Epithelial cell of esophagus (primary cell): ENCODE results near the gene SLAIN1.

Experiments
- DNase-seq: peaks from one replicate; pipeline ENCODE4 v3.0.0; 2010; ENCODE audit warnings: low read depth
- H3K4me3 ChIP-seq: 2 replicates; pipeline ENCODE4 v1.5.1; 2011; ENCODE audit warnings: mild to moderate bottlenecking, low read length, control low read depth
- TF ChIP-seq, protein P1 (sequence below): IDR thresholded peaks from 2 replicates; pipeline ENCODE4 v1.5.1; 2011; ENCODE audit warnings: low read depth, mild to moderate bottlenecking, low read length, control low read depth, inconsistent platforms; ENCODE audit not compliant: insufficient read depth; ENCODE audit errors: missing control alignments

Gene SLAIN1

DNA sequence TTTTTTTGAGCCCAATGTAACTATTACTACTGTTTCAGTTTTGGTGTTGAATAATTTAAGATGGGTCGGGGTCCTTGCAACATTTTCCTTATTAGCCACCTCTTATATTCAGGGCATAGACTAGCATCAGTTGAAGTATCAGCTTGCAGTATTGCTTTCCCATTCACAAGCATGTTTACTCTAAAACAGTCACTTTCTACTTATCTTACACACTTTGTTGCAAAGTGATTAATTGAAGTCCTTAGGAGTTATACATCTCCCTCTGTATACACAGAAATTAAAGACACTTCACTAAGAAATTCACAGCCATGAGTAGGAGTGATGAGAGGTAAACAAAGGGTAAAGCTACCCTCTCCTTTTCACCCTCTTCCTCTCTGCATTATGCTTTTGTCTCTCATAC, 27.6 kb downstream of the SLAIN1 start:
- DNase-seq: no peak
- H3K4me3 ChIP-seq: no peak overlapping the region
- TF ChIP-seq, protein P1, sequence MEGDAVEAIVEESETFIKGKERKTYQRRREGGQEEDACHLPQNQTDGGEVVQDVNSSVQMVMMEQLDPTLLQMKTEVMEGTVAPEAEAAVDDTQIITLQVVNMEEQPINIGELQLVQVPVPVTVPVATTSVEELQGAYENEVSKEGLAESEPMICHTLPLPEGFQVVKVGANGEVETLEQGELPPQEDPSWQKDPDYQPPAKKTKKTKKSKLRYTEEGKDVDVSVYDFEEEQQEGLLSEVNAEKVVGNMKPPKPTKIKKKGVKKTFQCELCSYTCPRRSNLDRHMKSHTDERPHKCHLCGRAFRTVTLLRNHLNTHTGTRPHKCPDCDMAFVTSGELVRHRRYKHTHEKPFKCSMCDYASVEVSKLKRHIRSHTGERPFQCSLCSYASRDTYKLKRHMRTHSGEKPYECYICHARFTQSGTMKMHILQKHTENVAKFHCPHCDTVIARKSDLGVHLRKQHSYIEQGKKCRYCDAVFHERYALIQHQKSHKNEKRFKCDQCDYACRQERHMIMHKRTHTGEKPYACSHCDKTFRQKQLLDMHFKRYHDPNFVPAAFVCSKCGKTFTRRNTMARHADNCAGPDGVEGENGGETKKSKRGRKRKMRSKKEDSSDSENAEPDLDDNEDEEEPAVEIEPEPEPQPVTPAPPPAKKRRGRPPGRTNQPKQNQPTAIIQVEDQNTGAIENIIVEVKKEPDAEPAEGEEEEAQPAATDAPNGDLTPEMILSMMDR: no peak

DNA sequence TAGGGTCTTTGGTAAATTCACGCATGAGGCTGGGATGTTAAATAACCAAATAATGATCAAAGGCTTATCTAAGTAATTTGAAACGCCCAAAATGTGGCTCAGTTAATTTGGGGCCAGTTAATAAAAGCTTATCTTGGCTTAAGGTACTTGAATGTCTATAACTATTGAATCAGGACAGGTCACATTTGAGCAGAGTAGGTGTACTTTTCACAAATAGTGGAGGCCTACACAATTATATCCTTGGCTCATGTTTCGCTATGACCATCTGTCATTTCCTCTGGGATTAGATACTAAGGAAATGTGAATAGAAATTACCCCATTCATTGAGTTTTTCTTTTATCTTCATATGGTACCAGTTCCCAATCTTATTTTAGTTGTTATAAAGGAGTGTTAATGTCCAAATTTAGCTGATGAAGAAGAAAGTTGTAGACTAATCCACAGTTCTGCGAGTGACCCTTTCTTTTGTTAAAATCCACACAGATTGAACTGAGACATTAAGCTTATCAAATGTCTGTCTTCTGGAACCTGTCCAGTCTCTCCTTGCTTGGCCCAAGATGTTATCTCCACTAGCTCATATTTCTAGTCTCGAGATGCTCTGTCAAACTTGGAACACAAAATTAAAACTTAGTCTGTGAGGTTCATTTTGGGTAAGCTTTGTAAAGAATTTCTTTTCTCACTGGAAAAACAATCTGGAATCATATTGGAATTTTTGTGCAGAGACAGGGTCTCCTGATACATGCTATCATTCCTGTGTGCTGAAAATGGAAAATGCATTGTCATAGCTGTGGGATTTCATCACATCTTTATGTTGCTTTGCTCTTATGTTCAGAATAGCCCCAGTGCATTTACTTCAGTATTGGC, 31.0 kb downstream of the SLAIN1 start:
- no peak overlapping the region for H3K4me3 ChIP-seq
- no peak for DNase-seq
- TF ChIP-seq, protein P1: no peak

GRCh38 chr13:77729502-77730221, 32.2 kb downstream of the SLAIN1 start:
- DNase-seq: no peak
- TF ChIP-seq, protein P1: no peak
- H3K4me3 ChIP-seq: no peak overlapping the region

DNA sequence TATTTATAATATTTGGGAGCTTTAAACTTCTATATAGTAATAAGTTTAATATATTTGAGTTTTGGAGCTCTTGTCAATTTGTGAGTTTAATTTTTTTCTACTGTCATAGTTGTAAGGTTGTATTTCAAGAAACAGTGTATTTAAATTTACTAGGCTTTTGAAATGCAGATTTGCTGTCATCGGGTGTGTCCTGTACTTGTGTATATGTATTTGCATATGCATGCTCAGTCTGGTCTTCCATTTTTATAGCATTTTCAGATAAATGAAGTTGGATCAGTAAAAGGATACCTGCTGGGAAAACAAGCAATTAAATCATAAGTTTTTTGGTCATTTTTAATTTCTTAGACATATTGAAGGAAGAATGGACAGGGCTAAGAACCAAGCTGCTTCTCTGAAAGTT, 33.1 kb downstream of the SLAIN1 start:
- TF ChIP-seq, protein P1: no peak
- H3K4me3 ChIP-seq: no peak overlapping the region
- DNase-seq: no peak

DNA sequence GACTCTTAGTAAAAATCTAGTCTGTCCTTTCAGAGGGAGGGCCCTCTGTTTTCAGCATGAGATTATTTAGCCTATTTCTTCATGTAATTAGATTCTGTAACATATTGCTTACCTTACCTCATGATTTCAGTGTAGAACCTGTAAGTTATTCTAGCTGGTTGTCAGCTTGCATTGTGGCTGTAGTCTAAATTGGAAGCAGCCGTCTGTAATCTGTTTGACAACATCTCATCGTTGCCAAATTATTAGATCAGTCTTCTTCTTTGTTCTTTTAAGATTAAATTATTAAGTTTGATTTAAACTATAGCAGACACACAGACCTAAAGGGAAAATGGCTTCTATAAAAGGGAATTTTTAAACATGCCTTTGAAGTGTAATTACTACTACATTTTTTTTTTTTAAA, 34.8 kb downstream of the SLAIN1 start:
- DNase-seq: no peak
- no peak overlapping the region for H3K4me3 ChIP-seq
- TF ChIP-seq, protein P1: no peak

GRCh38 chr13:77733674-77734073, 36.2 kb downstream of the SLAIN1 start:
- DNase-seq: no peak
- TF ChIP-seq, protein P1: no peak
- H3K4me3 ChIP-seq: no peak overlapping the region
